GM12892 (cell line): ENCODE measurements around the gene RER1.

Experiments used
- DNase-seq: peaks from one replicate; pipeline ENCODE4 v3.0.0; 2011; ENCODE audit not compliant: insufficient read length
- FAIRE-seq: peaks from 2 replicates; lab custom pipeline; 2011; peaks lifted over from hg19 to GRCh38; lab: Jason Lieb, UNC
- POLR2A ChIP-seq: IDR thresholded peaks from 2 replicates; pipeline ENCODE4 v1.6.1; 2011; ENCODE audit warnings: low read depth, low read length, control low read depth
- POLR2AphosphoS5 ChIP-seq: IDR thresholded peaks from 2 replicates; pipeline ENCODE4 v1.6.1; 2011; ENCODE audit warnings: low read depth, low read length, control low read depth
- TAF1 ChIP-seq: IDR thresholded peaks from 2 replicates; pipeline ENCODE4 v1.6.1; 2011; ENCODE audit warnings: low read depth, mild to moderate bottlenecking, control low read depth, low read length, borderline replicate concordance

RER1 gene

DNA sequence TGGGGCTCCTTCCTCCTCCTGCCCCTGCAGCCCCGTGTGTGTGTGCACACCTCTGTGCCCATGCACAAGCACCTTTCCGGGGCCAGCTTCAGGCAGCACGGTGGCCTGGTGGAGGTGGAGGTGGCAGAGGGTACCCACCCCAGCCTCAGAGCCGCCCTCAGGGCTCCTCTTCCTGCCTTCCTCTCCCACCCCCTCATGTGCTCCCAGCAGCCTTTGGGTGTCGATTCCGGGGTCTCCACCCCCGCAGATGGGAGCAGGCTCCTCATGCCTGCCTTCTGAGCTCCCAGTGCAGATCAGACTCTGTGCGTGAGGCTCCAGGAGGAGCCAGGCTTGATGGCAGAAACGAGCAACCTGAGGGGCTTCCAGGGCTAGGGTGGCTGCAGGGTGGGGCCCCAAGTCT lies 55.2 kb downstream of the RER1 start:
- FAIRE-seq (no peak), DNase-seq (no peak)
- TF ChIP-seq POLR2A, result no peak
- no peak for TF ChIP-seq TAF1
- no peak for TF ChIP-seq POLR2AphosphoS5

DNA sequence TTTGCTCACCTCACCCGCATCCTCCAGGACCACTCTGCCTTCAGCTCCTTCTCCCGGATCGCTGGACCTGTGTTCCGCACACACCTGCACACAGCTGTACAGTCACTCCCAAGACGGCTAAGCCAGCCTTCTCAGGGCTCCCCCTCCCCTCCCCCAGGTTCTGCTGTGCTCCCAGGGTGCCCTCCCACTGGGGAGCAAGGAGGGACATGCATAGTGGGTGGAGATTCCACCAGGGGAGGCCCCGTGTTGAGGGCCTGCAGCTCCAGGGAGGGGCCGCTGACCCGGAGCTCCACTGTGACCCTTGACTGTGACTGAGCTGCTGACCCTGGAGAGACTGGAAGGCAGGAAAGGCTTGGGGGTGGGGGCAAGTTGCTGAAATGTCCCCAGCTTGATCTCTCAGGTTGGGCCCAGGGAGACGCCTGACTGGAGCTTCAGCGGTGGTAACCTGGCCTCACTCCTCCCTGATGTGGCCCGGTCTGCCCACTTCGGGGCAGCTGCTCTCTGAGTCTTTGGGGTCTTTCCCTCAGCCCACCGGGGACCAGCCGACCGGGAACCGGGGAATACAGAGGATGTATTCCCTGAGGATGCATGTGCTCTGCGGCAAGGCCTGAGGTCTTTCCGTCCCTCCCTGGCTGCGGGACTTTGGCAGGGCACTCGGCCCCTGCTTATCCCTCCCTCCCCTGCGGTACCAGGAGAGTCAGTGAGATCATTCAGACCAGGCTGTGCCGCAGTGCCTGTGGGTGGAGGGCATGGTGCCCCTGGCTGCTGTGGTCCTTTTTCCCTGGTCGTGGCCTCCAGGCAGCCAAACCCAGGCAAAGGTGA lies 55.8 kb downstream of the RER1 start:
- DNase-seq, result no peak
- TF ChIP-seq POLR2A (no peak), POLR2AphosphoS5 (no peak), TAF1 (no peak)
- FAIRE-seq, result no peak

GRCh38 chr1:2448098-2448445 lies 56.4 kb downstream of the RER1 start:
- no peak for DNase-seq
- FAIRE-seq, result no peak
- TF ChIP-seq POLR2AphosphoS5 (no peak), TAF1 (no peak), POLR2A (no peak)

DNA sequence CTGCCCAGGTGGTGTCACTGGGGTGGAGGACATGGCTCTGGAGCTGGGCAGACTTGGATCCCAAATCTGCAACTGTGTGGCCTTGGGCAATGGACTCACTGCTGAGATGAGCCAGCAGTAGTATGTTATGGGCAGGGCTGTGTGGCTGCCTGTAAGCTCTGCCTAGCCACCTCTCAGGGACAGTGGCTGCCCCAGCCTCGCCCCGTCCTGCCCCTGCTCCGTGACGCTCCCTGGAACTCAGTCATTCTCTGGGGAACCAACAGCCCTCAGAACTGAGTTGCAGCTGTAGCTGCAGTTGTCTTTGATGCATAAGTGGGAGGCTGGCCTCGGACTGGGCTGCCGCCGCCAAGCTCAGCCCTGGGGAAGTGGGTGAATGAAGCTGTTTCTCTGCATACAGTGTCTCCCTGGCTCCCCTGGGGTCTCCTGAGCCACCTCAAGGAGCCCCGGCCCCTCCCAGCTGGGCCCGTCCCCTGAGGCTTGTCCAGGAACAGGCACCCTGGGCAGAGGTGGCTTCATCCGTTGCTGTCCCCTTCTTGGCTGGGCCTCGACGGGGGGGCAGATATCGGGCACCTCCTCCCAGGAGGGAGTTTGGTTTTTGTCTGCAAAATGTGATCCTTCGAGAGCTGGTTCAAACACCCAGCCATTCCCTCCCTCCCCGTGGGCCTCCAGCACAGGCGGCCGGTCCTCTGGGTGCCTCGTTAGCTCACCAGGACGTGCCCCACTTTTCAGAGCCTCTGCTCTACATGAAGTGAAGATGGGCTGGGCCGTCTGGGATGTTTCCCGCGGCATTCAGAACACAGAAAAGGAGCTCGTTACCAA lies 58.2 kb downstream of the RER1 start:
- TF ChIP-seq TAF1 (no peak), POLR2AphosphoS5 (no peak), POLR2A (no peak)
- DNase-seq (no peak), FAIRE-seq (no peak)

DNA sequence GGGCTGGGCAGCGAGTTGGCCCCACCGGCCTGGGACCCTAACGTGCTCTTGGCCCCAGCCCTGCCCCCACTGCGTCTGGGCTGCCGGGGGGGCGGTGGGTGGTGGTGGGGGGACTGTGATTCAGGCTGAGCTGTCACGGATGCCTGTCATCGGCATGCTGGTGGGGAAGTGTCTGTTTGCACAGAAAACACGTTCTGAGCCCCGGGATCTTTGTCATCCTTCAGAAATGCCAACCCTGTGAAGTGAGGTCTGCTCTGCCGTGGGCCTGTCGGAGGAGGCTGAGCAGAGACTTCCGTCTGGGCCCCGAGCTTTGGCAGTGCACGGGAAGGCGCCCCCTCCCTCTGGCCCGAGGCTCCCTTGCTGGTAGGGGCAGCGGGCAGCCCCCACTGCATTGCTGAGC lies 60.1 kb downstream of the RER1 start:
- no peak for DNase-seq
- no peak for FAIRE-seq
- TF ChIP-seq POLR2AphosphoS5 (no peak), POLR2A (no peak), TAF1 (no peak)

- no peak for FAIRE-seq
- no peak for DNase-seq
- TF ChIP-seq TAF1 (no peak), POLR2AphosphoS5 (no peak), POLR2A (no peak)
Measured at GRCh38 chr1:2452201-2452931, 60.7 kb downstream of the RER1 start.

GRCh38 chr1:2452932-2453315 lies 61.3 kb downstream of the RER1 start:
- DNase-seq (no peak), FAIRE-seq (no peak)
- TF ChIP-seq POLR2AphosphoS5 (no peak), TAF1 (no peak), POLR2A (no peak)

DNA sequence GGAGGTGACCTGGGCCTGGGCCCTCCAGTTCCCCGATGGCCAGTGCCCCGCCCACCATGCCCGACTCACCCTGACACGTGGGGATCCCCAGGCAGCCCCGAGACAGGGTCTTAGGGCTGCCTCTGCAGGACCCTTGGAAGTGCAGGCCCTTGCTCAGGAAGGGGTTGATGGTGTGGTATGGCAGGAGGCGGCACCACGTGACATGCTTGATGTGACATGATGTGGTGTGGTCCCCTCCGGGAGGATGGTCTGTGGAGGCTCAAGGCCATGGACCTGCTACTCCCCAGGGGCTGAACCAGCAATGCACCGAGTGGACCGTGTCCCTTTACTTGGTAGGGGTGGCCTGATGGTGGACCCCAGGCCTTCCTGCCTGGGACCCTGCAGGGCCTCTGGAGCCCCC lies 62.6 kb downstream of the RER1 start:
- no peak for FAIRE-seq

More for the DNA sequence above, 62.6 kb downstream of the RER1 start:
- TF ChIP-seq POLR2A, result no peak
- TF ChIP-seq TAF1, result no peak
- no peak for TF ChIP-seq POLR2AphosphoS5
- DNase-seq, result no peak
